ENCODE measurements around the gene GPR183.

GRCh38 chr13:99340638-99341037, 33.4 kb upstream of the GPR183 start:
- TF ChIP-seq FOXM1 (IDR thresholded peaks at IDR 0.05; ENCODE audit: borderline replicate concordance, low read depth) (no peak), TAF1 (IDR thresholded peaks at IDR 0.05; ENCODE audit: low read depth) (no peak), TCF12 (IDR thresholded peaks at IDR 0.05; ENCODE audit: low read depth) (no peak)

Data from Ishikawa (cell line).